ENCODE results near the gene NUP188.

- no peak for TF ChIP-seq CTCF (IDR thresholded peaks at IDR 0.05)
- no peak for TF ChIP-seq EZH2 (IDR thresholded peaks at IDR 0.05)
Measured at GRCh38 chr9:129008469-129008965, 61.0 kb downstream of the NUP188 start.
